ENCODE data around the gene GSG1L. TPM values are rescaled to one million over a fixed set of nuclear protein-coding genes. Genes with fewer than 3 reads are reported as not detected.

GSG1L gene
- total RNA-seq, 1 donor from 2014 or later: not detected

GRCh38 chr16:28013392-28013791 is 50.1 kb downstream of the GSG1L start:
- H3K27ac Mint-ChIP-seq: no peak overlapping the region
- H3K27me3 Mint-ChIP-seq (ENCODE audit: insufficient read depth): peaks cover 2% of the 10 kb centered on the region
- no peaks in the 10 kb centered on the region for H3K4me1 Mint-ChIP-seq (ENCODE audit: low read depth)
- DNase-seq (ENCODE audit: low spot score): no peak
- intact Hi-C loops (cut with micrococcal nuclease): no loop called here
- no peaks in the 10 kb centered on the region for H3K36me3 Mint-ChIP-seq (ENCODE audit: low read depth)
- H3K9me3 Mint-ChIP-seq: no peaks in the 10 kb centered on the region
- no peak overlapping the region for H3K4me3 Mint-ChIP-seq

- intact Hi-C loops (cut with micrococcal nuclease): no loop called here
- Mint-ChIP-seq H3K9me3 (no peaks in the 10 kb centered on the region), H3K27me3 (ENCODE audit: insufficient read depth) (peaks cover 2% of the 10 kb centered on the region), H3K4me3 (no peak overlapping the region), H3K4me1 (ENCODE audit: low read depth) (no peaks in the 10 kb centered on the region), H3K36me3 (ENCODE audit: low read depth) (no peaks in the 10 kb centered on the region), H3K27ac (no peak overlapping the region)
- DNase-seq (ENCODE audit: low spot score): no peak
These were observed 51.5 kb downstream of the GSG1L start for GRCh38 chr16:28011971-28012445.

GRCh38 chr16:28011223-28011622 is 52.3 kb downstream of the GSG1L start:
- Mint-ChIP-seq H3K27ac (no peak overlapping the region), H3K4me1 (ENCODE audit: low read depth) (no peaks in the 10 kb centered on the region), H3K4me3 (no peak overlapping the region)

GRCh38 chr16:28010671-28011070 is 52.8 kb downstream of the GSG1L start:
- no peak overlapping the region for H3K27ac Mint-ChIP-seq
- H3K36me3 Mint-ChIP-seq (ENCODE audit: low read depth): no peaks in the 10 kb centered on the region
- no peak overlapping the region for H3K4me3 Mint-ChIP-seq
- H3K9me3 Mint-ChIP-seq: no peaks in the 10 kb centered on the region
- peaks cover 2% of the 10 kb centered on the region for H3K27me3 Mint-ChIP-seq (ENCODE audit: insufficient read depth)
- H3K4me1 Mint-ChIP-seq (ENCODE audit: low read depth): no peaks in the 10 kb centered on the region
- no peak for DNase-seq (ENCODE audit: low spot score)
- intact Hi-C loops (cut with micrococcal nuclease): no loop called here

More at GRCh38 chr16:28011223-28011622, 52.3 kb downstream of the GSG1L start:
- no peak for DNase-seq (ENCODE audit: low spot score)
- intact Hi-C loops (cut with micrococcal nuclease): no loop called here
- Mint-ChIP-seq H3K9me3 (no peaks in the 10 kb centered on the region), H3K27me3 (ENCODE audit: insufficient read depth) (peaks cover 2% of the 10 kb centered on the region), H3K36me3 (ENCODE audit: low read depth) (no peaks in the 10 kb centered on the region)

- no peak for DNase-seq (ENCODE audit: low spot score)
- peaks cover 2% of the 10 kb centered on the region for H3K27me3 Mint-ChIP-seq (ENCODE audit: insufficient read depth)
- no peak overlapping the region for H3K4me3 Mint-ChIP-seq
- intact Hi-C loops (cut with micrococcal nuclease): loop anchor here (10.0 kb wide), 1 partner anchor 65 kb away; no protein-coding TSS in a partner anchor
- H3K27ac Mint-ChIP-seq: no peak overlapping the region
- no peaks in the 10 kb centered on the region for H3K9me3 Mint-ChIP-seq
- no peaks in the 10 kb centered on the region for H3K4me1 Mint-ChIP-seq (ENCODE audit: low read depth)
- no peaks in the 10 kb centered on the region for H3K36me3 Mint-ChIP-seq (ENCODE audit: low read depth)
These were observed 53.7 kb downstream of the GSG1L start for GRCh38 chr16:28009586-28010373.

GRCh38 chr16:28003923-28004322 is 59.6 kb downstream of the GSG1L start:
- Mint-ChIP-seq H3K27me3 (ENCODE audit: insufficient read depth) (peaks cover 3% of the 10 kb centered on the region), H3K36me3 (ENCODE audit: low read depth) (no peaks in the 10 kb centered on the region), H3K4me1 (ENCODE audit: low read depth) (no peaks in the 10 kb centered on the region), H3K9me3 (no peaks in the 10 kb centered on the region), H3K27ac (no peak overlapping the region), H3K4me3 (no peak overlapping the region)
- no peak for DNase-seq (ENCODE audit: low spot score)
- intact Hi-C loops (cut with micrococcal nuclease): loop anchor here (10.0 kb wide), 1 partner anchor 59 kb away; no protein-coding TSS in a partner anchor

- H3K4me1 Mint-ChIP-seq (ENCODE audit: low read depth): no peaks in the 10 kb centered on the region
- no peak overlapping the region for H3K4me3 Mint-ChIP-seq
- no peaks in the 10 kb centered on the region for H3K36me3 Mint-ChIP-seq (ENCODE audit: low read depth)
- DNase-seq (ENCODE audit: low spot score): no peak
- intact Hi-C loops (cut with micrococcal nuclease): loop anchor here (10.0 kb wide), 1 partner anchor 58 kb away; no protein-coding TSS in a partner anchor
- H3K27me3 Mint-ChIP-seq (ENCODE audit: insufficient read depth): peaks cover 5% of the 10 kb centered on the region
- no peaks in the 10 kb centered on the region for H3K9me3 Mint-ChIP-seq
- no peak overlapping the region for H3K27ac Mint-ChIP-seq
These were observed 60.3 kb downstream of the GSG1L start for GRCh38 chr16:28003021-28003865.

GRCh38 chr16:28001642-28002041 is 61.9 kb downstream of the GSG1L start:
- no peak for DNase-seq (ENCODE audit: low spot score)
- Mint-ChIP-seq H3K36me3 (ENCODE audit: low read depth) (no peaks in the 10 kb centered on the region), H3K4me3 (no peak overlapping the region)

GRCh38 chr16:28001184-28001583 is 62.3 kb downstream of the GSG1L start:
- no peaks in the 10 kb centered on the region for H3K36me3 Mint-ChIP-seq (ENCODE audit: low read depth)
- no peak overlapping the region for H3K27ac Mint-ChIP-seq
- peaks cover under 1% of the 10 kb centered on the region for H3K4me1 Mint-ChIP-seq (ENCODE audit: low read depth)
- no peaks in the 10 kb centered on the region for H3K9me3 Mint-ChIP-seq
- no peak overlapping the region for H3K4me3 Mint-ChIP-seq
- no peak for DNase-seq (ENCODE audit: low spot score)
- intact Hi-C loops (cut with micrococcal nuclease): loop anchor here (10.0 kb wide), 1 partner anchor 56 kb away; no protein-coding TSS in a partner anchor
- H3K27me3 Mint-ChIP-seq (ENCODE audit: insufficient read depth): peaks cover 5% of the 10 kb centered on the region

More at GRCh38 chr16:28001642-28002041, 61.9 kb downstream of the GSG1L start:
- no peaks in the 10 kb centered on the region for H3K9me3 Mint-ChIP-seq
- H3K27me3 Mint-ChIP-seq (ENCODE audit: insufficient read depth): peaks cover 5% of the 10 kb centered on the region
- H3K4me1 Mint-ChIP-seq (ENCODE audit: low read depth): no peaks in the 10 kb centered on the region
- intact Hi-C loops (cut with micrococcal nuclease): loop anchor here (10.0 kb wide), 1 partner anchor 57 kb away; no protein-coding TSS in a partner anchor
- no peak overlapping the region for H3K27ac Mint-ChIP-seq

- H3K27me3 Mint-ChIP-seq (ENCODE audit: insufficient read depth): peaks cover 5% of the 10 kb centered on the region
- intact Hi-C loops (cut with micrococcal nuclease): loop anchor here (10.0 kb wide), 1 partner anchor 56 kb away; no protein-coding TSS in a partner anchor
- no peaks in the 10 kb centered on the region for H3K36me3 Mint-ChIP-seq (ENCODE audit: low read depth)
- H3K4me1 Mint-ChIP-seq (ENCODE audit: low read depth): peaks cover 7% of the 10 kb centered on the region
- DNase-seq (ENCODE audit: low spot score): no peak
- no peak overlapping the region for H3K27ac Mint-ChIP-seq
- H3K4me3 Mint-ChIP-seq: no peak overlapping the region
- H3K9me3 Mint-ChIP-seq: no peaks in the 10 kb centered on the region
These were observed 63.0 kb downstream of the GSG1L start for GRCh38 chr16:28000314-28001169.

- no peak overlapping the region for H3K27ac Mint-ChIP-seq
- no peak for DNase-seq (ENCODE audit: low spot score)
- no peaks in the 10 kb centered on the region for H3K9me3 Mint-ChIP-seq
- intact Hi-C loops (cut with micrococcal nuclease): loop anchor here (10.0 kb wide), 1 partner anchor 55 kb away; no protein-coding TSS in a partner anchor
- peaks cover 16% of the 10 kb centered on the region for H3K4me1 Mint-ChIP-seq (ENCODE audit: low read depth)
- H3K4me3 Mint-ChIP-seq: no peak overlapping the region
- peaks cover 5% of the 10 kb centered on the region for H3K27me3 Mint-ChIP-seq (ENCODE audit: insufficient read depth)
- no peaks in the 10 kb centered on the region for H3K36me3 Mint-ChIP-seq (ENCODE audit: low read depth)
These were observed 63.8 kb downstream of the GSG1L start for GRCh38 chr16:27999687-28000086.

- Mint-ChIP-seq H3K4me1 (ENCODE audit: low read depth) (peaks cover 19% of the 10 kb centered on the region), H3K27me3 (ENCODE audit: insufficient read depth) (peaks cover 3% of the 10 kb centered on the region), H3K27ac (no peak overlapping the region), H3K9me3 (peaks cover 13% of the 10 kb centered on the region), H3K36me3 (ENCODE audit: low read depth) (no peaks in the 10 kb centered on the region), H3K4me3 (no peak overlapping the region)
- intact Hi-C loops (cut with micrococcal nuclease): no loop called here
- DNase-seq (ENCODE audit: low spot score): no peak
These were observed 68.1 kb downstream of the GSG1L start for GRCh38 chr16:27995378-27995777.

Measured in activated T-helper 1 cell treated with anti-CD3 and anti-CD28 coated beads, Interleukin-12 subunit alpha, Interleukin-12 subunit beta, Interleukin-2, Interleukin-4 antibody, amounts not matched to agents 30 ng/mL and 10 ng/mL and 1 ng/mL, durations not matched to agents 14 hours and 24 hours and 36 hours (primary cell).